Measurements from ENCODE around the gene ACSL4. TPM values are rescaled to one million over a fixed set of nuclear protein-coding genes. Genes with fewer than 3 reads are reported as not detected.
A peak's percentile ranks its signal among the peaks of the same experiment; 100 is the strongest.

ACSL4 gene
- polyA plus RNA-seq, 3 donors: 17.9 to 40.9 (median 31.2) TPM

DNA sequence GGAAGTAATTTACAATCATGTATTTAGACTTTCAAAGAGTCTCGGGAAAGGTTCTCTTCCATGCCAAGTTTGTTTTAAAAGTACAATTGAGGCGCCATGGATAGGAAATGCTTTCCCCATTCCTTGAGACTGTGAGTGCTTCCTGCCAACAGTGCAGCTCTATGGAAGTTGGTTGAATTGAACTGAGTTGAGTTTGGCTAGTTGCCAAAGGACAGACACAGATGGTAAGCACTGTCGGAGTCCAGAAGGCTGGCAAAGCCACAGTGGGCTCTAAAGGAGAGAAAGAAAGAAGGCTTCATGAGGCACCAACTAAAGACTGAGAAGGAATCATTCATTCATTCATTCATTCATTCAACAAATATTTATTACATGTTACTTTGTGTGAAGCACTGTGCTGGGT, 103.7 kb downstream of the ACSL4 start:
- no peaks in the 10 kb centered on the region for H3K36me3 ChIP-seq (replicated peaks in 1 of 2; ENCODE audit: control insufficient read depth in 1 of 2, insufficient read depth in 2 of 2, low read length in 2 of 2)
- peaks cover 0 to 5% of the 10 kb centered on the region in 2 donors for H3K36me3 Mint-ChIP-seq

GRCh38 chrX:109626637-109627036, 106.4 kb downstream of the ACSL4 start:
- H3K36me3 Mint-ChIP-seq: peaks cover 0 to 5% of the 10 kb centered on the region in 2 donors
- H3K9me3 Mint-ChIP-seq: peaks cover 0 to 3% (median 1%) of the 10 kb centered on the region in 7 donors
- no peak overlapping the region for H3K4me3 Mint-ChIP-seq
- intact Hi-C loops (cut with micrococcal nuclease): no loop called here
- no peak overlapping the region for H2AFZ ChIP-seq (ENCODE audit: insufficient read depth, low read depth, low read length, poor library complexity, severe bottlenecking)
- H3K27ac ChIP-seq (ENCODE audit: low read depth in 1 of 2, low read length in 2 of 2): no peak overlapping the region
- peaks cover 8 to 9% of the 10 kb centered on the region in 2 donors for H3K4me1 ChIP-seq (ENCODE audit: control insufficient read depth in 1 of 2, insufficient read depth in 2 of 2, low read length in 2 of 2)
- no peaks in the 10 kb centered on the region for H3K36me3 ChIP-seq (replicated peaks in 1 of 2; ENCODE audit: control insufficient read depth in 1 of 2, insufficient read depth in 2 of 2, low read length in 2 of 2)
- H3K27me3 Mint-ChIP-seq (ENCODE audit: low read depth in 3 of 3): peaks cover 0 to 18% (median 0%) of the 10 kb centered on the region in 3 donors
- H3K79me2 ChIP-seq (ENCODE audit: insufficient read depth, low read length): no peaks in the 10 kb centered on the region
- H3K4me2 ChIP-seq (replicated peaks; ENCODE audit: extremely low read depth, low read length, poor library complexity, severe bottlenecking): no peak overlapping the region
- H3K9ac ChIP-seq (ENCODE audit: insufficient read depth, low read length, poor library complexity, severe bottlenecking): no peak overlapping the region
- H3K4me1 Mint-ChIP-seq: peaks cover 20% of the 10 kb centered on the region
- WGBS (ENCODE audit: insufficient coverage): no CpG with 5 or more reads among the region's 4 CpGs
- no peaks in the 10 kb centered on the region for H3K27me3 ChIP-seq (ENCODE audit: control insufficient read depth in 2 of 2, insufficient read depth in 2 of 2, low read length in 2 of 2)
- no peak overlapping the region for H3K4me3 ChIP-seq (replicated peaks in 1 of 3; ENCODE audit: low read depth in 2 of 3, low read length in 3 of 3)
- DNase-seq: no peak
- H4K20me1 ChIP-seq (ENCODE audit: insufficient read depth, low read length): no peaks in the 10 kb centered on the region
- H3K27ac Mint-ChIP-seq: peak overlapping the region in 1 of 7 donors; percentile 14
- TF ChIP-seq CTCF (IDR thresholded peaks at IDR 0.05): no peak
- no peaks in the 10 kb centered on the region for H3K9me3 ChIP-seq (replicated peaks in 1 of 2; ENCODE audit: control insufficient read depth in 1 of 2, insufficient read depth in 1 of 2, low read length in 2 of 2)

More for the DNA sequence above, 103.7 kb downstream of the ACSL4 start:
- Mint-ChIP-seq H3K9me3 (peaks cover 0 to 3% (median under 1%) of the 10 kb centered on the region in 7 donors), H3K27me3 (ENCODE audit: low read depth in 3 of 3) (peaks cover 0 to 10% (median 0%) of the 10 kb centered on the region in 3 donors), H3K27ac (no peak overlapping the region), H3K4me1 (peaks cover 14% of the 10 kb centered on the region), H3K4me3 (no peak overlapping the region)
- no peak for TF ChIP-seq CTCF (IDR thresholded peaks at IDR 0.05)
- intact Hi-C loops (cut with micrococcal nuclease): no loop called here
- H4K20me1 ChIP-seq (ENCODE audit: insufficient read depth, low read length): no peaks in the 10 kb centered on the region
- no peaks in the 10 kb centered on the region for H3K79me2 ChIP-seq (ENCODE audit: insufficient read depth, low read length)
- H3K4me2 ChIP-seq (replicated peaks; ENCODE audit: extremely low read depth, low read length, poor library complexity, severe bottlenecking): no peak overlapping the region
- H3K9ac ChIP-seq (ENCODE audit: insufficient read depth, low read length, poor library complexity, severe bottlenecking): no peak overlapping the region
- H3K4me1 ChIP-seq (ENCODE audit: control insufficient read depth in 1 of 2, insufficient read depth in 2 of 2, low read length in 2 of 2): peaks cover 4 to 10% of the 10 kb centered on the region in 2 donors
- H3K9me3 ChIP-seq (replicated peaks in 1 of 2; ENCODE audit: control insufficient read depth in 1 of 2, insufficient read depth in 1 of 2, low read length in 2 of 2): no peaks in the 10 kb centered on the region
- DNase-seq: no peak
- H3K27me3 ChIP-seq (ENCODE audit: control insufficient read depth in 2 of 2, insufficient read depth in 2 of 2, low read length in 2 of 2): no peaks in the 10 kb centered on the region
- WGBS (ENCODE audit: insufficient coverage): no CpG with 5 or more reads among the region's 3 CpGs
- no peak overlapping the region for H3K27ac ChIP-seq (ENCODE audit: low read depth in 1 of 2, low read length in 2 of 2)
- H3K4me3 ChIP-seq (replicated peaks in 1 of 3; ENCODE audit: low read depth in 2 of 3, low read length in 3 of 3): no peak overlapping the region
- H2AFZ ChIP-seq (ENCODE audit: insufficient read depth, low read depth, low read length, poor library complexity, severe bottlenecking): no peak overlapping the region

All from CD14-positive monocyte (primary cell).